ES-I3 (cell line): Measurements from ENCODE around the gene HSPA1L.
"Not testable (repeated sequence)": the region's sequence is repeated elsewhere in the genome, so short reads cannot be mapped to it uniquely, and the experiment has no call there.

Experiments used
- H3K36me3 ChIP-seq: 2 replicates; pipeline ENCODE4 v1.6.1; 2013; ENCODE audit warnings: mild to moderate bottlenecking, low read length, control low read depth, moderate library complexity; ENCODE audit not compliant: insufficient read depth
- H3K4me1 ChIP-seq: 2 replicates; pipeline ENCODE4 v1.6.1; 2013; ENCODE audit warnings: mild to moderate bottlenecking, control low read depth, low read length; ENCODE audit not compliant: insufficient read depth
- H3K9ac ChIP-seq: 2 replicates; pipeline ENCODE4 v1.6.1; 2013; ENCODE audit warnings: low read depth, mild to moderate bottlenecking, low read length, moderate library complexity
- H3K9me3 ChIP-seq: 2 replicates; pipeline ENCODE4 v1.6.1; 2013; ENCODE audit warnings: mild to moderate bottlenecking, low read length, moderate library complexity; ENCODE audit not compliant: control insufficient read depth, insufficient read depth

HSPA1L gene

DNA sequence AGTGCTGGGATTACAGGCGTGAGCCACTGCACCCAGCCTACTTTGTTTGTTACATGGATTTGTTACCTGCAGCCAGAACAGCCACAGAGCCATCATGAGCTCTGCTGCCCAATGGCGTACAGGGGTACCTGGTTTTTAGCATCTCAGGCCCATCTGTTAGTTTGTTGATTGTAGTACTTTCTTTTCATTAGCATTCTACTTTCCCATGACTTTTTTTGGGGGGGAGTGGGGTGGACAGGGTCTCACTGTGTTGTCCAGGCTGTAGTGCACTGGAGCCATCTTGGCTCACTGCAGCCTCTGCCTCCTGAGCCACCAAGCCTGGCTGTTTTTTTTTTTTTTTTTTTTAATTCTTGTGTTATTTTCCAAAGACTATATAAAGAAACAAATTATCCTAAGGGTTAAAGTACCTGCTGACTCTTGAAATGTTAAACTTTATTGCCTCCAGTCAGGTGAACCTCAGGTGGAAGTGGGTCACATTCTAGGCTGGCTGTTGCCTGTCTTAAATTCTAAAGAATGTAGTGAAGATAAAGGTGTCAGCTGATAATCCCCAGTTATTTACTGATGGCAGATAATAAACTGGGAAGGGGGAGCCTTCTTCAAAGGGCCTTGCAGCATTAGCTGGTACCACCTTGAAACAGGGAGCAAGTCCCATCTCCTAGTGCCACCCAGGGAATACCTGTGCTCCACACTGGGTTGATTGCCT lies 32.3 kb upstream of the HSPA1L start:
- Histone ChIP-seq H3K9ac (no peak overlapping the region), H3K9me3 (no peaks in the 10 kb centered on the region), H3K36me3 (no peaks in the 10 kb centered on the region)

GRCh38 chr6:31844507-31844906 lies 29.4 kb upstream of the HSPA1L start:
- H3K36me3 ChIP-seq, result peaks cover 12% of the 10 kb centered on the region; the same call in 1 of the 2 replicates
- H3K9ac ChIP-seq, result no peak overlapping the region
- no peaks in the 10 kb centered on the region for H3K4me1 ChIP-seq
- no peaks in the 10 kb centered on the region for H3K9me3 ChIP-seq

More for the DNA sequence above, 32.3 kb upstream of the HSPA1L start:
- no peaks in the 10 kb centered on the region for H3K4me1 ChIP-seq

DNA sequence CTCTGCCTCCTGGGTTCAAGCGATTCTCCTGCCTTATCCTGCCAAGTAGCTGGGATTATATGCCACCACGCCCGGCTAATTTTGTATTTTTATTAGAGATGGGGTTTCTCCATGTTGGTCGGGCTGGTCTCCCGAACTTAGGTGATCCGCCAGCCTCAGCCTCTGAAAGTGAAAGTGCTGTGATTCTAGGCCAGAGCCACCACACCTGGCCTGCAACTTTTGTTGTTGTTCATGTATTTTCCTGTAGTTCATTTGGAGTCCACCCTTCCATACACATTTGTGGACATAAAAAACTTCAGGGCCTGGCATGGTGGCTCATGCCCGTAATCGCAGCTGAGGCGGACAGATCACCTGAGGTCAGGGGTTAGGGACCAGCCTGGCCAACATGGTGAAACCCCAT lies 27.0 kb upstream of the HSPA1L start:
- Histone ChIP-seq H3K4me1 (peaks cover 8% of the 10 kb centered on the region), H3K9me3 (no peaks in the 10 kb centered on the region), H3K36me3 (peaks cover 36% of the 10 kb centered on the region), H3K9ac (no peak overlapping the region)

DNA sequence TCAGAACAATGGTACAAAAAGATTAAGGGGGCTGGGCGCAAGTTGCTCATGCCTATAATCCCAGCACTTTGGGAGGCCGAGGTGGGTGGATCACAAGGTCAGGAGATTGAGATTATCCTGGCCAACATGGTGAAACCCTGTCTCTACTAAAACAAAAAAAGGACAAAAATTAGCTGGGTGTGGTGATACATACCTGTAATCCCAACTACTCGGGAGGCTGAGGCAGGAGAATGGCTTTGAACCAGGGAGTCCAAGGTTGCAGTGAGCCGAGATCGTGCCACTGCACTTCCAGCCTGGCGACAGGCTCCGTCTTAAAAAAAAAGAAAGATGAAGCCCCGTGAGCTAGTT lies 24.7 kb upstream of the HSPA1L start:
- Histone ChIP-seq H3K4me1 (peaks cover 17% of the 10 kb centered on the region), H3K36me3 (peaks cover 48% of the 10 kb centered on the region)
- H3K9me3 ChIP-seq, H3K9ac ChIP-seq: not testable (repeated sequence)

- H3K36me3 ChIP-seq, result peaks cover 48% of the 10 kb centered on the region
- peaks cover 17% of the 10 kb centered on the region for H3K4me1 ChIP-seq
- no peak overlapping the region for H3K9ac ChIP-seq
- H3K9me3 ChIP-seq, result no peaks in the 10 kb centered on the region
Measured at GRCh38 chr6:31838968-31839367, 23.9 kb upstream of the HSPA1L start.

GRCh38 chr6:31838114-31838553 lies 23.1 kb upstream of the HSPA1L start:
- H3K9ac ChIP-seq, result not testable (repeated sequence)

GRCh38 chr6:31837369-31838113 lies 22.5 kb upstream of the HSPA1L start:
- Histone ChIP-seq H3K4me1 (peaks cover 17% of the 10 kb centered on the region), H3K9me3 (no peaks in the 10 kb centered on the region), H3K36me3 (peaks cover 48% of the 10 kb centered on the region), H3K9ac (peak overlapping the region; percentile 100; the same call in 1 of the 2 replicates)

More at GRCh38 chr6:31838114-31838553, 23.1 kb upstream of the HSPA1L start:
- peaks cover 48% of the 10 kb centered on the region for H3K36me3 ChIP-seq
- H3K9me3 ChIP-seq, result not testable (repeated sequence)
- H3K4me1 ChIP-seq, result peaks cover 17% of the 10 kb centered on the region

DNA sequence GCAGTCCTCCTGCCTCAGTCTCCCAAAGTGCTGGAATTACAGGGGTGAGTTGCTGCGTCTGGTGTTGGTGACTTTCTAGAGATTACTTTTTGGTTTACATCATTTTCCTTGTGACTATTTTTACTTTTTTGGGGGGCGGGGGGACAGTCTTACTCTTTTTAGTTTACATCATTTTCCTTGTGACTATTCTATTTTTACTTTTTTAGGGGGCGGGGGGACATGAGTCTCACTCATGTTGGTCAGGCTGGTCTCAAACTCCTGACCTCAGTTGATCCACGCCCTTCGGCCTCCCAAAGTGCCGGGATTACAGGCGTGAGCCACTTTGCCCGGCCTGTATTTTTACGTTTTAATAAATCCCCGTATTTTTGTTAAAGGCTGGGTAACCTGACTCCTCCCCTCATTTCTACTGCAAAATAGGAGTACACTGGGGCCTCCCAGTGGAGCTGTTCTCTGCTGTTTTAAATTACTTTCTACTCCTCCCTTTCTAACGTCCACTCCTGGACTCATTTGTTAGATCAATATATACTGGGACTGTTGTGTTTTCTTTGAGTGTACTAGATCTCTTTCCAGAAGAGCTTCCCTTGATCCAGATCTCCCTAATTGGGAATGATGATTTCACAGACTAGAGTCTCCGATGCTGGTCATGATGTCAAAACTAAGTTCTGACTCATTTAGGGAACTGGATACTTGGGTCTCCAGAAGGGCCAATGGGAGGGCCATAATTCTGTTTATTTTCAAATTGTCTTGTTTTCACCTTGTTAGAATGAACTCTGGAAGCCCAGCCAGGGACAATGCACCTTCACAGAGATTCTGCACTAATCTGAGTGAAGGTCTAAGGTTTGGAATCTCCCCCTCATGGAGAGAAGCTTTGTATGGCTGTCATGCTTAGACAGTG lies 21.6 kb upstream of the HSPA1L start:
- Histone ChIP-seq H3K4me1 (peaks cover 17% of the 10 kb centered on the region), H3K9ac (peak overlapping the region; percentile 100), H3K36me3 (peaks cover 48% of the 10 kb centered on the region), H3K9me3 (no peaks in the 10 kb centered on the region)

DNA sequence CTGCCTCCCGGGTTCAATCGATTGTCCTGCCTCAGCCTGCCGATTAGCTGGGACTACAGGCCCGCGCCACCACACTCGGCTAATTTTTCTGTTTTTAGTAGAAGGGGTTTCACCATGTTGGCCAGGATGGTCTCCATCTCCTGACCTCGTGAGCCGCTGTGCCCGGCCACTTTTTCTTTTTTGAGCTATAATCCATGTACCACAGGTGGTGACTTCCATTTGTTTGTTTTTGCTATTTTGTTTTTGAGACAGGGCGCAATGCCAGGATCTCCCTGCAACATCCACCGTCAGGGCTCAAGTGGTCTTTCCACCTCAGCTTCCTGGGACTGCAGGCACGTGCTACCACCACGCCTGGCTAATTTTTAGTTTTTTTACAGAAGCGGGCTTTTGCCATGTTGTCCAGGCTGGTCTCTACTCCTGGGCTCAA lies 21.0 kb upstream of the HSPA1L start:
- Histone ChIP-seq H3K9me3 (no peaks in the 10 kb centered on the region), H3K36me3 (peaks cover 48% of the 10 kb centered on the region), H3K9ac (peak overlapping the region; percentile 100), H3K4me1 (peaks cover 17% of the 10 kb centered on the region)

GRCh38 chr6:31834367-31835250 lies 19.5 kb upstream of the HSPA1L start:
- no peaks in the 10 kb centered on the region for H3K9me3 ChIP-seq
- peak overlapping the region; percentile 100 for H3K9ac ChIP-seq
- peaks cover 37% of the 10 kb centered on the region for H3K36me3 ChIP-seq
- peaks cover 17% of the 10 kb centered on the region for H3K4me1 ChIP-seq

GRCh38 chr6:31831350-31832215 lies 16.5 kb upstream of the HSPA1L start:
- Histone ChIP-seq H3K4me1 (peaks cover 5% of the 10 kb centered on the region; the same call in 1 of the 2 replicates), H3K36me3 (peaks cover 7% of the 10 kb centered on the region; the same call in 1 of the 2 replicates), H3K9me3 (no peaks in the 10 kb centered on the region), H3K9ac (no peak overlapping the region; the same call in 1 of the 2 replicates)

- H3K9ac ChIP-seq, result peak overlapping the region; percentile 89; the same call in 1 of the 2 replicates
- H3K9me3 ChIP-seq, result no peaks in the 10 kb centered on the region
- peaks cover 2% of the 10 kb centered on the region; the same call in 1 of the 2 replicates for H3K36me3 ChIP-seq
- no peaks in the 10 kb centered on the region; the same call in 1 of the 2 replicates for H3K4me1 ChIP-seq
Measured at GRCh38 chr6:31830886-31831335, 15.8 kb upstream of the HSPA1L start.
